ENCODE results near the gene ALPP. TPM values are rescaled to one million over a fixed set of nuclear protein-coding genes. Genes with fewer than 3 reads are reported as not detected.
A peak's percentile ranks its signal among the peaks of the same experiment; 100 is the strongest.
"Not testable (repeated sequence)": the region's sequence is repeated elsewhere in the genome, so short reads cannot be mapped to it uniquely, and the experiment has no call there.

ALPP gene
- total RNA-seq, 1 donor from 2014 or later = not detected

DNA sequence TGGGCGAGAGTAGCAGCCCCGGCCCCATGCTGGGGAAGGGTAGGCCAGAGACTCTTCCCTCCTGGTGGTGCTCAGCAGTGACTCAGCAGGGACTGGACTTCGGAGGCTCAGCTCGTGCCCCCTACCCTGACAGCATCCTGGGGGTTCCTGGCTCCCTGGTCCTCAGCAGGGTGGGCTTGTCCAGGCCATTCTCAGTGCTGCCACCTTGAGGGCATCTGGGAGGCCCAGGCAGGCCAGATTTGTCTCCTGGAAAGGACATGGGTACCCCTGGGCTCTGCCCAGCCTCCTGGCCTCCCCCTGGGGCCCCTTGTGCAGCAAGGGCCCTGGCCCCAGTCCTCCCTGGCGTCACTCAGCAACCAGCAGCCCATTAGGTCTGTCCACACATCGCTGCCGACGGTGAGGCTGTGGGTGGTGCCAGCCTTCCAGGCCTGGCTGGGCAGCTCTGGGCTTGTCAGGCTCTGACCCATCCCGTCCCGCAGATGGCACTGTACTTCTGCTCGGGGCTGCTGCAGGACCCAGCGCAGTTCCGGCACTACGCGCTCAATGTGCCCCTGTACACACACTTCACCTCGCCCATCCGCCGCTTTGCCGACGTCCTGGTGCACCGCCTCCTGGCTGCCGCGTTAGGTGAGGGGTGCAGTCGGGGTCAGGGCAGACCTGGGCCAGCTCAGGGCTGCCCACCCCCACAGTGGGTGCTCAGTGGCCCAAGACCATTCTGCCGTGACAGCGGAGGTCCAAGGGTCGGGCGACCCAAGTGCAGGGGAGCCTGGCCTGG lies 45.0 kb upstream of the ALPP start:
- Mint-ChIP-seq H3K4me1 (ENCODE audit: unreplicated experiment) (no peaks in the 10 kb centered on the region), H3K36me3 (ENCODE audit: low read depth, unreplicated experiment) (no peaks in the 10 kb centered on the region), H3K4me3 (ENCODE audit: unreplicated experiment) (no peak overlapping the region), H3K9me3 (ENCODE audit: unreplicated experiment) (no peaks in the 10 kb centered on the region), H3K27me3 (ENCODE audit: unreplicated experiment) (peaks cover under 1% of the 10 kb centered on the region), H3K27ac (ENCODE audit: unreplicated experiment) (no peak overlapping the region)
- TF ChIP-seq, protein P1, sequence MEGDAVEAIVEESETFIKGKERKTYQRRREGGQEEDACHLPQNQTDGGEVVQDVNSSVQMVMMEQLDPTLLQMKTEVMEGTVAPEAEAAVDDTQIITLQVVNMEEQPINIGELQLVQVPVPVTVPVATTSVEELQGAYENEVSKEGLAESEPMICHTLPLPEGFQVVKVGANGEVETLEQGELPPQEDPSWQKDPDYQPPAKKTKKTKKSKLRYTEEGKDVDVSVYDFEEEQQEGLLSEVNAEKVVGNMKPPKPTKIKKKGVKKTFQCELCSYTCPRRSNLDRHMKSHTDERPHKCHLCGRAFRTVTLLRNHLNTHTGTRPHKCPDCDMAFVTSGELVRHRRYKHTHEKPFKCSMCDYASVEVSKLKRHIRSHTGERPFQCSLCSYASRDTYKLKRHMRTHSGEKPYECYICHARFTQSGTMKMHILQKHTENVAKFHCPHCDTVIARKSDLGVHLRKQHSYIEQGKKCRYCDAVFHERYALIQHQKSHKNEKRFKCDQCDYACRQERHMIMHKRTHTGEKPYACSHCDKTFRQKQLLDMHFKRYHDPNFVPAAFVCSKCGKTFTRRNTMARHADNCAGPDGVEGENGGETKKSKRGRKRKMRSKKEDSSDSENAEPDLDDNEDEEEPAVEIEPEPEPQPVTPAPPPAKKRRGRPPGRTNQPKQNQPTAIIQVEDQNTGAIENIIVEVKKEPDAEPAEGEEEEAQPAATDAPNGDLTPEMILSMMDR (IDR thresholded peaks at IDR 0.05; ENCODE audit: unreplicated experiment) = no peak
- peak; percentile 72 for DNase-seq (ENCODE audit: low spot score)

DNA sequence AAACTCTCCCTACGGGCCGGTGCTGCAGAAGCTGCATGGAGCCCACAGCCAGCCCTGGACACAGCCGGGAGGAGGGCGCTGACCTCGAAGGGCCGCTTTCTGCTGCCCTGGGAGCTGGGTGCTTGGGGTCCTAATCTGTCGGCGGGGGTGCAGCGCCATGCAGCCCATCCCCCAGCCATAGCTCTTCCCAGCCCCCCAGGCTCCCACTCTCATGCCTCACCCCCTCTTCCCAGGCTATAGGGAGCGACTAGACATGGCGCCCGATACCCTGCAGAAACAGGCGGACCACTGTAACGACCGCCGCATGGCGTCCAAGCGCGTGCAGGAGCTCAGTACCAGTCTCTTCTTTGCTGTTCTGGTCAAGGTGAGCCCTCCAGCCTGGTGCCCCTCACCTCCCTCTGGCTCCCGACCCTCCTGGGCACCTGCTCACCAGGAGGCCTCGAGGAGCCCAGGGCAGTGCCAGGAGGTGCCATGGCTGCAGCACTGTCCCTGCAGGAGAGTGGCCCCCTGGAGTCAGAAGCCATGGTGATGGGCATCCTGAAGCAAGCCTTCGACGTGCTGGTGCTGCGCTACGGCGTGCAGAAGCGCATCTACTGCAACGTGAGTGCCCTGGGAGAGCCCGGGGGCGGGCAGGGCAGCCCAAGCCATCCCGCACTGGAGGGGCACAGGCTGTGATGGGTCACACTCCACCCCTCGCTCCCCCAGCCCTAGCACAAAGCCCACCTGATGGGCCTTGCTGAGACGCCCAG lies 44.2 kb upstream of the ALPP start:
- not testable (repeated sequence) for H3K27ac Mint-ChIP-seq (ENCODE audit: unreplicated experiment); H3K4me3 Mint-ChIP-seq (ENCODE audit: unreplicated experiment); H3K4me1 Mint-ChIP-seq (ENCODE audit: unreplicated experiment); H3K9me3 Mint-ChIP-seq (ENCODE audit: unreplicated experiment); H3K36me3 Mint-ChIP-seq (ENCODE audit: low read depth, unreplicated experiment); H3K27me3 Mint-ChIP-seq (ENCODE audit: unreplicated experiment); DNase-seq (ENCODE audit: low spot score)

DNA sequence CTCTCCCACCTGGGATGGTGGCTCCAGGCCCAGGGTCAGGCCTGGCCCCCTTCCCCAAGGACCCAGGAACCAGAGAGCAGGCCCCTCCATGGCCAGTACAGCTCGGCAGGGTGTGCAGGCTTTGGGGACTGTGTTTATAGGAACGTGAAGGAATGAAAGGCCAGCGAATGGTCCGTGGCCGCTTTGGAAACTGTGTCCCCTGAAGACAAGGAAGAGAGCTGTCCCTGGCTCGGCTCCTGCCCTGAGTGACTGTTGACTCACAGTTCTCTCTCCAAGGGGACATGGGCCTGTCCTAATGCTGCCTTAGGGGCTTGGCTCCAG lies 43.7 kb upstream of the ALPP start:
- not testable (repeated sequence) for H3K27me3 Mint-ChIP-seq (ENCODE audit: unreplicated experiment); H3K4me1 Mint-ChIP-seq (ENCODE audit: unreplicated experiment); DNase-seq (ENCODE audit: low spot score); H3K27ac Mint-ChIP-seq (ENCODE audit: unreplicated experiment); H3K9me3 Mint-ChIP-seq (ENCODE audit: unreplicated experiment); H3K36me3 Mint-ChIP-seq (ENCODE audit: low read depth, unreplicated experiment); H3K4me3 Mint-ChIP-seq (ENCODE audit: unreplicated experiment)

DNA sequence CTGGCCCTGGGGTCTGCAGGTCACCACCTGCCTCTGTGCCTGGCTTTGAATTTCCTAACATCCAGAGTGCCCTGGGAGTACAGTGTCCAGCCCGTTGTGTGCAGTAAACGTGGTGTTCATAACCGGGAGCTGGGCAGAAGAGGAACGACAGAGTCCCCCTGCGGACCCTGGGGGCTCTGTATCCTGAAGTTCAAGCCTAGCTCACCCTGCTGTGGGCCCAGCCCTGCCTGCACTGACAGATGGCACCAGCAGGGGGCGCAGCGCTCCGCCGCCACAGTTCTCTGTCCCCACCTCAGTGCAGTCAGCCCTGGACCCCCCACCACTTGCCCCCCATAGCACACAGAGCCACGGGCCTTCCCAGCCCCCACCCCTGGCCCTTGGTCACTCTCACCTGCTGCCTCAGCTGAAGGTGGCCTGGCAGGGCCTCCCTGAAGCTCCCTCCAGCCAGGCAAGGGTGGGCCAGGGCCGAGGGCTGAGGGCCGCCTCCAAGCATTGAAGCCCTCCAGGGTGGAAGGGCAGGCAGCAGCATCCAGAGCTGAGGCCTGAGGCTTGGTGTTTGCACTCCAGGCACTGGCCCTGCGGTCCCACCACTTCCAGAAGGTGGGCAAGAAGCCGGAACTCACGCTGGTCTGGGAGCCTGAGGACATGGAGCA lies 43.2 kb upstream of the ALPP start:
- H3K27me3 Mint-ChIP-seq (ENCODE audit: unreplicated experiment); H3K36me3 Mint-ChIP-seq (ENCODE audit: low read depth, unreplicated experiment); H3K27ac Mint-ChIP-seq (ENCODE audit: unreplicated experiment); H3K4me3 Mint-ChIP-seq (ENCODE audit: unreplicated experiment); H3K9me3 Mint-ChIP-seq (ENCODE audit: unreplicated experiment); DNase-seq (ENCODE audit: low spot score); H3K4me1 Mint-ChIP-seq (ENCODE audit: unreplicated experiment): not testable (repeated sequence)
- TF ChIP-seq, protein P1 (IDR thresholded peaks at IDR 0.05; ENCODE audit: unreplicated experiment) = peak; percentile 92

DNA sequence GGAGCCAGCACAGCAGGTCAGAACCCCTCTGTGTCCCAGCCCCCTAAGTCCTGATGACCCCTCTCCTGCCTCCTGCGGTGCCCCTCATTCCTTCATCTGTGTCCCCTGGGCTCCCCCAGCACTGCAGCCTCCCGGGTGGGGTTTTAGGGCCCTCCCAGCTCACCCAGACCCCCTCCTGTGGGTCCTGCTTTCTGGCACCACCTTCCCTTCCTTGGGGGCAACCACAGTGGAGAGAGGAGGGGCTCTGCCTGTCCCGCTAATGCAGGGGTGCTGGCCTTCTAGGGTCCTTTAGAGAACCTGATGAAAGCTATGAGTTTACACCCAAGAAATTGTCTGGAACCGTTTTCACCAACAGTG lies 42.7 kb upstream of the ALPP start:
- TF ChIP-seq, protein P1 (IDR thresholded peaks at IDR 0.05; ENCODE audit: unreplicated experiment) = no peak
- Mint-ChIP-seq H3K36me3 (ENCODE audit: low read depth, unreplicated experiment) (no peaks in the 10 kb centered on the region), H3K27ac (ENCODE audit: unreplicated experiment) (no peak overlapping the region), H3K9me3 (ENCODE audit: unreplicated experiment) (no peaks in the 10 kb centered on the region), H3K4me3 (ENCODE audit: unreplicated experiment) (no peak overlapping the region), H3K4me1 (ENCODE audit: unreplicated experiment) (peaks cover 3% of the 10 kb centered on the region), H3K27me3 (ENCODE audit: unreplicated experiment) (peaks cover 14% of the 10 kb centered on the region)
- DNase-seq (ENCODE audit: low spot score) = no peak
